ENCODE results near the gene PA2G4.

DNA sequence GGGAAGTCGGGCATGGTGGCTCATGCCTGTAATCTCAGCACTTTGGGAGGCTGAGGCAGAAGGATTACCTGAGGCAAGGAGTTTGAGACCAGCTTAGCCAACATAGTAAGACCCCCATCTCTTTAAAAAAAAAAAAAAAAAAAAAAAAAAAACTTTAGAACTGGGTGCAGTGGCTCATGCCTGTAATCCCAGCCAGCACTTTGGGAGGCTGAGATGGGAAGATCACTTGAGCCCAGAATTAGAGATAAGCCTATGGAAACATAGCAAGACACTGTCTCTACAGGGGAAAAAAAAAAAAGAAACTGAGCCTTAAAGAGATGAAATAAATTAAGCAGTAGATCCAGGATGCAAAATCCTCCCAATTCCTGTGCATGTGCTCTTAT is 1.7 kb upstream of the PA2G4 start:
- TF ChIP-seq, protein P1, sequence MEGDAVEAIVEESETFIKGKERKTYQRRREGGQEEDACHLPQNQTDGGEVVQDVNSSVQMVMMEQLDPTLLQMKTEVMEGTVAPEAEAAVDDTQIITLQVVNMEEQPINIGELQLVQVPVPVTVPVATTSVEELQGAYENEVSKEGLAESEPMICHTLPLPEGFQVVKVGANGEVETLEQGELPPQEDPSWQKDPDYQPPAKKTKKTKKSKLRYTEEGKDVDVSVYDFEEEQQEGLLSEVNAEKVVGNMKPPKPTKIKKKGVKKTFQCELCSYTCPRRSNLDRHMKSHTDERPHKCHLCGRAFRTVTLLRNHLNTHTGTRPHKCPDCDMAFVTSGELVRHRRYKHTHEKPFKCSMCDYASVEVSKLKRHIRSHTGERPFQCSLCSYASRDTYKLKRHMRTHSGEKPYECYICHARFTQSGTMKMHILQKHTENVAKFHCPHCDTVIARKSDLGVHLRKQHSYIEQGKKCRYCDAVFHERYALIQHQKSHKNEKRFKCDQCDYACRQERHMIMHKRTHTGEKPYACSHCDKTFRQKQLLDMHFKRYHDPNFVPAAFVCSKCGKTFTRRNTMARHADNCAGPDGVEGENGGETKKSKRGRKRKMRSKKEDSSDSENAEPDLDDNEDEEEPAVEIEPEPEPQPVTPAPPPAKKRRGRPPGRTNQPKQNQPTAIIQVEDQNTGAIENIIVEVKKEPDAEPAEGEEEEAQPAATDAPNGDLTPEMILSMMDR (optimal IDR thresholded peaks at IDR 0.05 in 1 of 3, IDR thresholded peaks at IDR 0.05 in 1 of 3, conservative IDR thresholded peaks at IDR 0.05 in 1 of 3; ENCODE audit: extremely low read depth in 1 of 3, insufficient read depth in 2 of 3, low read length in 3 of 3), result no peak
- TF ChIP-seq EZH2 (IDR thresholded peaks at IDR 0.05; ENCODE audit: low read length), result no peak

Data from keratinocyte (primary cell).